D721Med (cell line): ENCODE results near the gene RUNX2.

Experiments used
- DNase-seq: peaks from one replicate; pipeline ENCODE4 v3.0.0; 2011; ENCODE audit warnings: low spot score; ENCODE audit not compliant: insufficient read length
- FAIRE-seq: peaks from 2 replicates; lab custom pipeline; 2011; peaks lifted over from hg19 to GRCh38; lab: Jason Lieb, UNC
- CTCF ChIP-seq: IDR thresholded peaks from 2 replicates; pipeline ENCODE4 v1.5.1; 2012; ENCODE audit warnings: mild to moderate bottlenecking, control low read depth; ENCODE audit not compliant: insufficient read depth; ENCODE audit errors: missing control alignments

Gene RUNX2

GRCh38 chr6:45455408-45455807 is 127.3 kb downstream of the RUNX2 start:
- DNase-seq, result no peak
- no peak for FAIRE-seq
- TF ChIP-seq CTCF, result no peak

GRCh38 chr6:45457141-45457540 is 129.0 kb downstream of the RUNX2 start:
- DNase-seq (no peak), FAIRE-seq (no peak)
- TF ChIP-seq CTCF, result no peak

GRCh38 chr6:45458672-45459071 is 130.5 kb downstream of the RUNX2 start:
- FAIRE-seq (no peak), DNase-seq (no peak)
- TF ChIP-seq CTCF, result no peak

GRCh38 chr6:45460166-45460565 is 132.0 kb downstream of the RUNX2 start:
- no peak for DNase-seq
- no peak for FAIRE-seq
- no peak for TF ChIP-seq CTCF

- TF ChIP-seq CTCF, result no peak
- DNase-seq, result no peak
- FAIRE-seq, result no peak
Measured at GRCh38 chr6:45461486-45461885, 133.4 kb downstream of the RUNX2 start.

GRCh38 chr6:45462190-45463134 is 134.3 kb downstream of the RUNX2 start:
- no peak for TF ChIP-seq CTCF
- FAIRE-seq, result peak; percentile 6
- no peak for DNase-seq

- DNase-seq (no peak), FAIRE-seq (no peak)
- TF ChIP-seq CTCF, result no peak
Measured at GRCh38 chr6:45464685-45465084, 136.6 kb downstream of the RUNX2 start.
